Stimulated activated CD8-positive, alpha-beta memory T cell treated with anti-CD3 and anti-CD28 coated beads, Interleukin-15, amount 100 ng/mL, for 48 hours (primary cell): ENCODE results near the gene DNPEP.

ENCODE experiments used
- DNase-seq, 2 donors: peaks; one replicate each; pipeline ENCODE4 v3.0.0-alpha.2; 2020; ENCODE audit warnings: low read depth in 2 of 2

Gene DNPEP

DNA sequence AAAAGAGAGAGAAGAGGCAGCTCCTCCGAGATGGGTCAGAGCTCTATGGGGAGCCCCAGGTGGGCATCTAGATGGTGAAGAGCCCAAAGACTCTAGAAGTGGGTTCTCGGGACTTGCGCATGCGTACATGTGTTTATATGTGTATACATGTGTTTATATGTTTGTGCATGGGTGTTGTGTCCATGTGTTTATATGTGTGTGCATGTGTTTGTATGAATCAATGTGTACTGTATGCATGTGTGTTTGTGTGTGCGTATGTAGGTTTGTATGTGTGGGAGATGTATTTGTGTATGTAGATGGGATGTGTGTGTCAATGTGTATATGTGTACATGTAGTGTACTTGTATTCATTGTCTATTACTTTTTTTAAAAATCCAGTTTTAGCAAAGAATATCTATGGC, 25.6 kb downstream of the DNPEP start:
- DNase-seq, result no peak

GRCh38 chr2:219358170-219359075, 29.3 kb downstream of the DNPEP start:
- peak in 1 of 2 donors; percentile 17 for DNase-seq

DNA sequence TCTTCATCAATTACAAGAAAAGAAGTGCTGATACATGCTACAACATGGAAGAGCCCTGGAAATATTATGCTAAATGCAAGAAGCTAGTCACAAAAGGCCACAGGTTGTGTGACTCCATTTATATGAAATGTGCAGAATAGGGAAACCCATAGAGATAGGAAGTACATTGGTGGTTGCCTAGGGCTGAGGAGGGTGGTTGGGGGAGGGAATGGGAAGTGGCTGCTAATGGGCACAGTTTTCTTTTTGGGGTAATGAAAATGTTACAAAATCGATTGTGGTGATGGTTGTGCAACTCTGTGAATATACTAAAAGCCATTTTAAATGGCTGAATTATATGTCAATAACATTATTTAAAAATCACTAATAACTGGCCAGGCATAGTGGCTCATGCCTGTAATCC, 30.9 kb downstream of the DNPEP start:
- DNase-seq, result no peak

- DNase-seq, result no peak
These were observed 33.1 kb downstream of the DNPEP start for GRCh38 chr2:219354582-219354981.

- no peak for DNase-seq
These were observed 34.6 kb downstream of the DNPEP start for GRCh38 chr2:219353129-219353528.

DNA sequence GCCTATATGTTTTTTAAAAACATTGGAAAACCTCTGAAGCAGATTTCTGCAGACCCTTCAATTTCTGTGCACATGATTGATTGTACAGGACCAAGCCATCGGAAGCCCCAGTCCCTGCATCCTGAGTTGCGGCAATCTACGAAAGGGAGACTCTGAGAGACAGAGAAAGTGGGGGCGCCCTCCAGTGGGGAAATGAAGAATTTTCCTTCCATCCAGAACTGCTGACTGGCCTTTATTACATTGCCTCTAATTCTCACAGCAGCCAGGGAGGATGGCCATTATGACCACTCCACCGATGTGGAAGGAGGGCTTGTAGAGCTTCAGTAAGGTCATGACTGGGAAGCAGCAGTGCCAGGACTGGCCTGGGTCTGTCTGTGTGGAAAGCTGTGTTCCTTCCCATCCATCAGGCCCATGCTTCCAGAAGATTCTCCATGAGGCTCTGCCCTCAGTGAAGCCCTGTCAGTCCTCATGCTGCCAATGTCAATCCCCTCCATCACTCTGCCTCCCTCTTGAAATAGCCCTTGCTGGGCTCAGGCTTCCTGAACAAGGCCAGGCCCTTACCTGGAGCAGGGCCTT, 35.2 kb downstream of the DNPEP start:
- DNase-seq, result peak; percentile 38 to 40

DNA sequence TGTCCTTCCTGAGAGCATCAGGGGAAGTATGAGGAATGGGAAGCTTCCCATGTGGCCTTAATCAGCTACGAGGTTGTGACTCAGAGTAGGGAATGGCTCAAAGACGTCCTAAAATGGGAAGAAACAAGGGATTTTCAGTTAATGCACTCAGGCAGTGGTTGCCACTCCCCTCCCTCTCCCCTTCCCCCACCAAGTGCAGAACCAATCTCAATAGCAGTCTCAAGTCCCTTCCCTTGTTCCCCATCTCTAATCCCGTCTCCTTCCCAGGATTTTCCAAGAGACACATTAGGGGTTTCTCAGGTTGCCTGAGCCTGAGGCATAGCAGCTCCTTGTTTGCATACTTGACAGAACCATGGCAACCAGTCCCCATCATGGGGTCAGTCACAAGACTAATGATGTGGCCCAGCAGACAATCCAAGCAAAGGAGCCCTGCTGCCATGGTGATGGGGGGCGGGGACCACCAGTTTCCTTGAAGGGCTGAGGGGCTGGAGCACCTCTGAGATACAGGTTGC, 36.9 kb downstream of the DNPEP start:
- DNase-seq, result no peak

GRCh38 chr2:219350215-219350614, 37.5 kb downstream of the DNPEP start:
- no peak for DNase-seq

DNA sequence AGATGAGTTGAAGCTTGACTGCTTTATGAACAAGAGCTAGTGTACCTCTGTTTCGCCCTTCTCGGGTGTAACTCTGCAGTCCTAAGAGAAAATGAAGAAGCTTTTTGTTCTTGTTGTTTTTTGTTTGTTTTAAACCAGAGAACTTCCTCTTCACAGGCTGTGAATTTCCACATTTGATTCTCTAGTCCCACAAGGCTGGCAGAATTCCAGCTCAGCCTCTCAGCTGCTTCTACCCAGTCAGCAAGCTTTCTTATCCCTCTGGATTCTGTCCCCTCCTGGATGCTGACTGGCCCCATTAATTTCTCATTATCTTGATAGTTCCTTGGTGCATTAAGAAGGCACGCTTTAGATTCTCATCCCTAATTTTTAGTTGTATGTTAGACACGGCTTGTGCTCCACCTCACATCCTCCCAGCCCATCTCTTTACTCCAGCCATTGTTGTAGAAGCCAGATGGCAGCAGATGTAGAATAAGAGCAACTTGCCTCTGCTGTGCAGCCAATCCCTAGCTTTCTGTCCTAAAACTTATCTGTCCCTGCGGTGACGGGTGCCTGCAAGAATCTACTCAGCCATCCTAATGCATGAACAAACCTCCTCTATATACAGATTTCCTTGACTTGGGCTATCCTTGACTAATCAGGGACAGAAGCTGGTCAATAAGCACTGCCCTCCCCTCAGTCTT, 42.8 kb downstream of the DNPEP start:
- DNase-seq, result no peak

DNA sequence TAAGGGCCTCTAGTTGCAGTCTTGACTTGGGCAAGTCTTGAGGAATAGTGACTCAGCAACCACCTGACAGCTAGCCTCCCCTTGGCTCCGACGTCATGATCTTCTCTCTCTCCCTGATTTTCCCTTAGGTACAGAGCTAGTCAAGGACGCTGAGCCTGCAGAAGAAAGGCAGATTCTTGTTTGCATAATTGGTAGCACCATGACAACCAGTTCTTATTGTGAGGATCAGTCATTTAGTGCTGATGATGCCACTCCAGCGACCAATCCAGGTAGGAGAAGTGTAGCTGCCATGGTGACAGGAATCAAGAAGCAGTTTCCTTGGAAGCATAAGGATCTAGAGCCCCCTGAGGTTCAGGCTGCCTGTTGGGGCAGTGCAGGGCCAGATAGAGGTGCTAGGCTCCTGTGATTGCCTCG, 52.3 kb downstream of the DNPEP start:
- no peak for DNase-seq

GRCh38 chr2:219334076-219334475, 53.6 kb downstream of the DNPEP start:
- DNase-seq, result no peak

DNA sequence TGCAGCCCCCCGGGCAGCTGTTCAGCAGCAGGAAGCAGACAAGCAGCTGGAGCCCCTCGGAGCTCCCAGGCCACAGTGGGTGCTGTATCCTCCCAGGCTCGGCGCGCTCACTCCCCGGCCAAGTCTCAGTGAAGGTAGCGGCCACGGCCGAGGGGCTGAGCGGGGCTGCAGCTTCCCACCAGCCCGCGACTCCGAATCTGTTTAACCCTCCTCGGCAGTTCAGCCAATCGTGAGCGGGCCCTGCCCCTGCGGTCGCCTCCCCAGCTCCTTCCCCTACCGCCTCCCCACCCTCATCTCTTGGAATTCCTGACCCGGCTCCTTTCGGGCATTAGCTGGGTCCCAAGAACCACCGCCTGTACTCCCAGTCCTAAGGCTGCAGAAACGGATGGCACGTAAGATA, 55.2 kb downstream of the DNPEP start, which contains the start of gene RESP18:
Gene RESP18, minus strand, starts transcription at position 203 of the 400 bp plus-strand sequence.
- DNase-seq, result no peak

- DNase-seq, result no peak
These were observed 56.0 kb downstream of the DNPEP start for GRCh38 chr2:219331560-219332213.

GRCh38 chr2:219327719-219328118, 60.0 kb downstream of the DNPEP start:
- no peak for DNase-seq

DNA sequence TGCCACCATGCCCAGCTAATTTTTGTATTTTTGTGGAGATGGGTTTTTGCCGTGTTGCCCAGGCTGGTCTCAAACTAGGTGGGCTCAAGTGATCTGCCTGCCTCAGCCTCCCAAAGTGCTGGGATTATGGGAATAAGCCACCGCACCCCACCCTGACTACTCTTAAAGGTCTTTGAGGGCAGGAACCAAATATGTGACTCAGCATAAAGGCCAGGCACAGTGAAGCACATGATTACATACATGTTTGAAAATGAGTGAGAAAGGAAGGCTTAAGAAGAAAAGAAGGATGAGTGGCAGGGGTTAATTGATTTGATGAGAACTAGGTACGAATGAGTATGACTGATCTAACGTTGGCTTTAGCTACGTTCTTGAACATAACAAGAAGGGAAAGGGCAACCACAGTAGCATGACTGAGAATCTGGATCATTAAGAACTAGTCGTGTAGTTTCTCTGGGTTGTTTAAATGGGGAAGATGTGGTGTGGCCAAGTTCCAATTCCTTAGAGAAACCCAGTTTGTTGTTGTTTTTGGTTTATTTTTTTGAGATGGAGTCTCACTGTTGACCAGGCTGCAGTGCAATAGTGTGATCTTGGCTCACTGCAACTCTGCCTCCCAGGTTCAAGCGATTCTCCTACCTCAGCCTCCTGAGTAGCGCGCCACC, 61.9 kb downstream of the DNPEP start:
- no peak for DNase-seq

- DNase-seq, result no peak
These were observed 62.6 kb downstream of the DNPEP start for GRCh38 chr2:219325136-219325535.

DNA sequence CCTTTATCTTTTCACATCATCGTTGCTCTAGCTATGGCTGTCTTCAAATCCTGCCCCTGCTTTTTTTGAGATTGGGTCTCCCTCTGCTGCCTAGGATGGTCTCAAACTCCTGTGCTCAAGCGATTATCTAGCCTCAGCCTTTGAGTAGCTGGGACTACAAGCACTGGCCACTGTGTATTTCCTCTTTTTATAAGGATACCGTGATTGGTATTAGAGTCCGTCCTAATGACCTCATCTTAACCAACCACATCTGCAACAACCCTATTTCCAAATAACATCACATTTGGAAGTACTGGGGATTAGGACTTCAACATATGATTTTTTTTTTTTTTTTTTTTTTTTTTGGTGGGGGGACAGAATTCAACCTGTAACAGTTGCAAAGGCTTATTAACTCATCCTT, 64.3 kb downstream of the DNPEP start:
- DNase-seq, result no peak
